SKM-1 treated with dmso at 0.1 percent for 144 hours (cell line): ENCODE results near the gene TBCEL.
A peak's percentile ranks its signal among the peaks of the same experiment; 100 is the strongest.
"Not testable (repeated sequence)": the region's sequence is repeated elsewhere in the genome, so short reads cannot be mapped to it uniquely, and the experiment has no call there.

Source experiments
- DNase-seq: peaks from one replicate; lab custom pipeline; 2025; ENCODE audit not compliant: unreplicated experiment; lab: John Stamatoyannopoulos, UW

Gene TBCEL

GRCh38 chr11:121023848-121024751, at the start of gene TBCEL:
Gene TBCEL (plus strand): TSS chr11:121024102. CDS start chr11:121045691, 21,589 bp downstream.
- peak; percentile 72 for DNase-seq

- DNase-seq = no peak
Observed at GRCh38 chr11:120974466-120974865, 49.4 kb upstream of the TBCEL start.

DNA sequence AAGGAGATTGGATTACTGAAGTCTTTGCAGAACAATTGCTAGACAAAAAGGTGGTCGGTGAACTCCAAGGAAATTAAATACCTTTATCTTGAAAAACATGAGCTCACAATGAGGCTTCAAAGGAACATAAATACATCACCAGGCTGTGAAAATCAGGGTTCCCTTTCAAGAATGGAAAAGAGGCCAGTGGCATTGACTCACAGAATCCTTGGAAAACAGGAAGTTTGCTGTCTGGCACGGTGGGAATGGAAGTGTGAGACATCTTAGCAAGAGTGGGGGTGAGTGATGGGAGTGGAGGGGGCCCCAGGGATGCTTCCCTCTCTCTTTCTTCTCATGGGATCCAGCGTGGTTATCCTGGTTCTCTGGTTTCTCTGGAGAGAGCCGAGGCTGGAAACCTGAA, 48.9 kb upstream of the TBCEL start:
- DNase-seq = no peak

- DNase-seq = no peak
Observed at GRCh38 chr11:120977266-120978137, 46.4 kb upstream of the TBCEL start.

GRCh38 chr11:120978701-120979100, 45.2 kb upstream of the TBCEL start:
- no peak for DNase-seq

- no peak for DNase-seq
Observed at GRCh38 chr11:120985718-120986569, 38.0 kb upstream of the TBCEL start.

DNA sequence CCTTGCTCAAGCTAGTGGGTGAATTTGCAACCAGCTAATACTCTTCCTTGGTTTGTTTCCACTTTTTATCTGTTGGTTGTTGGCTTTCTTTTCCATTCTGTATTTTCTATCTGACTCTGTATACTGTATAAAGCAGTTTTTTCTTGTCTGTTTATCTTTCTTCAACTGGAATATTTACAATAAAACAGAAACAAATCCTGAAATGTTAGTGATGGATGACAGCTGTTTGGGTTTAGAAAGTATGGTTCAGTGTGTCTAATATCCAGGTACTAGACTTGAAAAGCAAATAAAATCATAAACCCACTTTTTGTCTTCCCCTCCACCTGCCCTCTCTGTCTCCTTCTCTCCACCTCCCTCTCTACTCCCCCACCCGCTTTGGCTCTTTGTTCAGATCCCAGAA, 35.3 kb upstream of the TBCEL start:
- no peak for DNase-seq

DNA sequence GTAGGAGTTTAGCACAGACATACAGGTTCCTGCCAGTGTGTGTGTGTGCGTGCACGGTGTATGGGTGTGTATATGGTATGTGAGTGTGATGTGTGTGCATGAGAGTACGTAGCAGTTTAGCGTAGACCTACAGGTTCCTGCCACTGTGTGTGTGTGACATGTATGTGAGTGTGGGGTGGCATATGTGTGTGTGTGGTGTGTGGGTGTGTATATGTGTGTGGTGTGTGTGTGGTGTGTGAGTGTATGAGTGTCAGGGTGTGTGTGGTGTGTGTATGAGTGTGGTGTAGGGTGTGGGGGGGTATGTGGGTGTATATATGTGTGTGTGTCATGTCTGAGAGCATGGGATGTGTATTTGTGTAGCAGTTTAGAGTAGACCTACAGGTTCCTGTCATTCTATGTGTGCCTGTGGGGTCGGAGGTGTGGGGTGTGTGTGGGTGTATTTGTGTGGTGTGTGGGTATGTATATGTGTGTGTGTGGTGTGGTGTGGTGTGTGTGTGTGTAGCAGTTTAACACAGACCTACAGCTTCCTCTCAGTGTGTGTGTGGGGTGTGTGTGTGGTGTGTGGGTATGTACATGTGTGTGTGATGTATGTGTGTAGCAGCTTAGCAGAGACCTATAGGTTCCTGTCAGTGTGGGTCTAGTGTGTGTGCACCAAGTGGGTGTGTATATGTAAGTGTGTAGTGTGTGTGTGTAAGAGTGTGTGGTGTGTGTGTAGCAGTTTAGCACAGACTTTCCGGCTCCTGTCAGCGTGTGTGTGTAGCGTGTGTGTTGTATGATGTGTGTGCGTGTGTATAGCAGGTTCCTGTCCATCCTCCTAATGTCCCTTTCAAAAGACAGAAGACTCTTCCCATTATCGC, 31.8 kb upstream of the TBCEL start:
- DNase-seq = no peak

DNA sequence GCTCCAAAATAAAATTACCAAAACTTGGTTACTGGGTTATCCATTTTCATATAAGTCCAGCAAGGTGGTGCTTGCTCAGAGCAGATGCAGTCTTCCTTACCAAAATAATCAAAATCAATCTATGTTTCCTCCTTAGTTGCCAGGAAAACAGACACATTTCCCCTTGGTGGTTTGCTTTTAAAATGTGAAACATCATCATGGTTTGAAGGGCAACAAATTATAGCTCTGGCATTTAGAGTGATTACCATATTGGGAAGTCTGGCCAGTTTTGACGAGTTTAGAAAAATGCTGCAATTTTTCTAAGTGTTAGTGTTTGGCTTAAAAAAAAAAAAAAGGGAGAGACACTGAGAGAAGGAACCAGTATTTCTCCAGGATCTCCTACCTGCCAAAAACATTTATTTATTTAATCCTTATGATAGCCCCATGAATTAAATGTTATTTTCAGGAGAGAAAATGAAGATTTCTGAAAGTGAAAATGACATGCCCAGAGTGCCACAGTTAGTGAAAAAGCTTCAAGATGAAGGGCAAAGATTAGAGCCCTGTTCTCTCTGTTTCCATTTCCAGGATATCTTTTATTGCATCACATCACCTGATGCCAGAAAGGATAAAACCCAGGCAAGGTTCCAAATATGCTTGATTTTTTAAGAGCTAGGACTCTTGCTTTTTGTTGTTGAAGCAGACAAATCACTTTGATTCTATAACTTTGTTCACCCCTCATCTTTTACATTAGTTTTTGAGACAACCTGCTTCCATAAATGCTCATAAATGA, 29.6 kb upstream of the TBCEL start:
- DNase-seq = no peak

GRCh38 chr11:120995184-120995583, 28.7 kb upstream of the TBCEL start:
- DNase-seq = no peak

DNA sequence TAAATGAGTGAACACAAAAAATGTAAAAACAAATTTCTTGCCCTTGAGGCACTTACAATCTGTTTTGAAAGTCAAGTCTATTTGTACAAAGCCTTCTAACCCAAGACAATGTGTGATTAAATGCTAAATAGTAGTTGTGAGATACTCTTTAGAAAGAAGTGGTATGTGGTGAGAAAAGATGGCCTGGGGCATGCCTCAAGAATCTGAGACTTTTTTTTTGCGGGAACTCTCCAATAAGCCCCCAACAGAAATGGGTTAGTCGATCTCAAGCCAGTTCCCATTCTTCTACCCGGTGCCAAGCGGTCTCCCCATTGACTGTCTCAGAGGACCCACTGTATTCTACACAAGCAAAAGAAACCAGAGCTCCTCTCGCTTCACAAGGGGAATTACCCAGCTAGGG, 26.9 kb upstream of the TBCEL start:
- DNase-seq = no peak

- DNase-seq = no peak
Observed at GRCh38 chr11:120998581-120998980, 25.3 kb upstream of the TBCEL start.

DNA sequence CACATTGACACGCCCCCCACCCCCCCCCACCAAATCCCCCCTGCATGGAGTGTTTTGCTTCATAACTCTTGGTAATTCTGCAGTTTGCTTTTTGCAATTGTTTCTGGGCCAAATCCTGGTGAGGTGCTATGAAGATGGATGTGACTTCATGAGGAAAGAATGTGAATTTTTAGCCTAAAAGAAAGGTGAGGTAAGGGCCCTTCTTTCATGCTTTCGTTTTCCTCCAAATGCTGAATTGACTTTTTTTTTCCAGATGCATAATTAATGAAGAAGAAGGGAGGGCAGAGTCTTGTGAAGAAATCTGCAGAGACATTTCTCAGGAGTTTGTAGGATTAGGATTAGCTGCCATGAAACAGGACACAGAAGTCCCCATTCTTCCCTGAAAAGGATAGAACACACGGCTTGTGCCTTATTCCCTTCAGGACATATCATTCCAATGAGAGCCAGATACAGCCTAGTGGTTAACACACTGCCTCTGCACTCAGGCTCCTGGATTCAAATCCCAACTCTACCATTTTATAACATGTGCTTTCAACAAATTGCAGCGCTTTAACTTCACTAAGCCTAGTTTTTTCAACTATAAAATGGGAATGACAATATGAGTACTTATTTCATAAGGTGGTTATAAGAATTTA, 19.6 kb upstream of the TBCEL start:
- DNase-seq = no peak

GRCh38 chr11:121006922-121007321, 17.0 kb upstream of the TBCEL start:
- no peak for DNase-seq

DNA sequence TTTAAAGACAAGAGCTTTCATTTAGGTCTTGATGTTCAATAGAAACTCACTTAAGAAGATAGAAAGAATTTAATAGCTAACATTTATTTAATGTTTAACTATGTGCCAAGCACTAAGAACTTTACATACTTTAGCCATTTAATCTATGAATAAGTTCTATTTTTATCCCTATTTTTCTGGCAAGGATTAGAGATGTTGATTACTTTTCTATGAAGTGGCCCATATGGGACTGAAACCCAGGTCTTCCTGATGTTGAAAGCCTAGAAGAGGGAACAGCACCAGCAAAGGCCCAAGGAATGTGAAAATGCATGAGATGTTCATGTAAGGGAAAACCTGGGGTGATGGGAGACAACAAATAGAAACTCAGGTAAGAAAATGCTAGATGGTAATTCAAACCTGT, 15.4 kb upstream of the TBCEL start:
- DNase-seq = no peak

DNA sequence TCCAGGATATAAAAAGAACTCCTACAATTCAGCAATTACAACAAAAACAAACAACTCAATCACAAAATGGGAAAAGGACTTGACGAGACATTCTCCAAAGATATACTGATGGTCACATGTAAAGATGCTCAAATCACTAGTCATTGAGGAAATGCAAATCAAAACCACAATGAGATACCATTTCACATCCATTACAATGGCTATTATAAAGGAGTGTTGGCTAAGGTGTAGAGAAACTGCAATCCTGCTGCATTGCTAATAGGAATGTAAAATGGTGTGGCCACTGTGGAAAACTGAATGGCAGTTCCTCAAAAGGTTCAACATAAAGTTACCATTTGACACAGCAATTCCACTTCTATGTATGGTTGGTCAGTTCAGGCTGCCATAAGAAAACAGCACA, 11.8 kb upstream of the TBCEL start:
- no peak for DNase-seq

DNA sequence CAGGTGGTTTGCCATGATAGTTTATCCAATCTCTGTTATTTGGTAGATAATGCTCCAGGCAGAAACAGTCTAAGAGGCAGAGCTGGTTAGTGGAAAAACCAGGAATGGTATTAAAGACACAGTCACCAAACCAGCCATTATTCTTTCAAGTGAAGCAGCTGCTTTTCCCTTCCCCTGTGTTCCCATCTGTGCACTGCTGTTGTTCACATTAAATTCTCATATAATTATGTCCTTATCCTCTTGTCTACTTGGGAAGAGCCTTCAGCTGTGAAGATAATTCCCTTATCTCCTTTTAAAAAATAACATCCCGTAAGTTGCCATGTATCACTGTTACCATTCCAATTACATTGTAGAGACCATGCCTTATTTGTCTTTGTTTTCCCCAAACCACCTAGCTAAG, 5.2 kb upstream of the TBCEL start:
- no peak for DNase-seq

- not testable (repeated sequence) for DNase-seq
Observed at GRCh38 chr11:121021718-121022117, 2.2 kb upstream of the TBCEL start.

DNA sequence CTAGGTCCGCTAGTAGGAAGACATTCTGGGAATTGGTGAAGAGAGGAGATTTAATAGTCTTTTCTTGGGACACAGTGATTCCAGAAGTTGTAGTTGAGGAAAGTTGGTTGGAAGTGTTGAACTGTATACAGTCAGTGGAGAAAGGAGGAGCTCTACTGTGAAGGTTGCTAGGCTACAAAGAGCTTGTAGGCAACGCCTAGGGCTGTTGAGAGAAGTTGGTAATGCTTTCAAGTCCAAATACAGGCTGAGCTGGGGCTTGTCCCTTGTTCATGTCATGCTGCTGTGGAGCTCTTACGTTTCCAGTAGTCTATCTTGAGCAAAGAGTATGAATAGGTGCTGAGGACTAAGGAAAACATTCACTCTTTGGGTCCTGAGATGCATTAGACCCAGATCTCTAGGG, 1.1 kb downstream of the TBCEL start:
- no peak for DNase-seq
